Measurements from ENCODE around the gene ZNF366.

DNA sequence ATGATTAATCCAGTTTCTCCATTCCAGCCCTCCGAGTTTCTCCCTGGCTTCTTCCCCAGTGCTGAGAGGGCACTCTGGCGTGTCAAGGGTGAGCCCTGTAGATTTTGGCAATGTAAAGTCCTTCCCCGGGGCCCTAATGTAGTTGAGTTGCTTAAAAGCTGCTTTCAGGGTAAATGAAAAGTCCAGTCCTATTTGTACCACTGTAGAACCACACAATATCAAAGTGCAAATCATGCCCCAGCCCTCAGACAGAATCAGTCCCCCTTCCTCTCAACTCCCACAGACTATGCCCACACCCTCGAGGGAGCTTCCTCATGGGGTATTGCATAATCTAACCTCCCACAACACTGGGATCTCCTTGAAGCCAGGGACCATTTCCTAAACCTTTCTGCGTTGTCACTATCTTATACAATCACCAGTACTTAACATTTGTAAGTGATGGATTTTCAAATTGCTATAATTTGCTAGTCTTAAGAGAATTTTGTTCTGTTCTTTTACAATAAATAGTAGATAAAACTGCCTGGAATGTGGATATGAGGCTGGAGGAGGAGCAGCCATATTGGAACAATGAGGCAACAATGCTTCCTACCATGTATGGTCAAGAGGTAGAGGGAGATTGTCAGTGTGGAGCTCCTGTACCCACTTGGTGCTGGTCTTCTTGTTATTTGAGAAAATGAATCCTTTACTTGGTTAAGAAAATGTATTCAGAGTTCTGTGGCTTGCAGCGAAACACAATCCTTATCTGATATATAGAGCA lies 34.4 kb downstream of the ZNF366 start:
- TF ChIP-seq, protein P1, sequence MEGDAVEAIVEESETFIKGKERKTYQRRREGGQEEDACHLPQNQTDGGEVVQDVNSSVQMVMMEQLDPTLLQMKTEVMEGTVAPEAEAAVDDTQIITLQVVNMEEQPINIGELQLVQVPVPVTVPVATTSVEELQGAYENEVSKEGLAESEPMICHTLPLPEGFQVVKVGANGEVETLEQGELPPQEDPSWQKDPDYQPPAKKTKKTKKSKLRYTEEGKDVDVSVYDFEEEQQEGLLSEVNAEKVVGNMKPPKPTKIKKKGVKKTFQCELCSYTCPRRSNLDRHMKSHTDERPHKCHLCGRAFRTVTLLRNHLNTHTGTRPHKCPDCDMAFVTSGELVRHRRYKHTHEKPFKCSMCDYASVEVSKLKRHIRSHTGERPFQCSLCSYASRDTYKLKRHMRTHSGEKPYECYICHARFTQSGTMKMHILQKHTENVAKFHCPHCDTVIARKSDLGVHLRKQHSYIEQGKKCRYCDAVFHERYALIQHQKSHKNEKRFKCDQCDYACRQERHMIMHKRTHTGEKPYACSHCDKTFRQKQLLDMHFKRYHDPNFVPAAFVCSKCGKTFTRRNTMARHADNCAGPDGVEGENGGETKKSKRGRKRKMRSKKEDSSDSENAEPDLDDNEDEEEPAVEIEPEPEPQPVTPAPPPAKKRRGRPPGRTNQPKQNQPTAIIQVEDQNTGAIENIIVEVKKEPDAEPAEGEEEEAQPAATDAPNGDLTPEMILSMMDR (IDR thresholded peaks at IDR 0.05): no peak
- TF ChIP-seq POLR2A (IDR thresholded peaks at IDR 0.05): no peak
